PC-9 (cell line): Measurements from ENCODE around the gene CDC42BPA. TPM values are rescaled to one million over a fixed set of nuclear protein-coding genes. Genes with fewer than 3 reads are reported as not detected.

ENCODE experiments used
- BruUV-seq: library from RNA; stranded (reverse); fragments of 400-500 nt; replicated peaks from 2 replicates; lab custom pipeline; 2021; lab: Mats Ljungman, UMichigan
- CTCF ChIA-PET: fragments of 300-600 bp; sonication (Branson Sonifier 250); formaldehyde crosslinking; loops from one replicate; lab custom pipeline; 2022; ENCODE audit warnings: antibody characterized with exemption; lab: Charles Lee
- POLR2A ChIA-PET: fragments of 300-600 bp; sonication (Branson Sonifier 250); formaldehyde crosslinking; loops from one replicate; lab custom pipeline; 2022; ENCODE audit warnings: antibody characterized with exemption; ENCODE audit not compliant: unreplicated experiment; lab: Charles Lee
- DNase-seq, 2 experiments: peaks; one replicate each; pipeline versions ENCODE4 v3.0.0 to v3.0.0-alpha.2; 2015 to 2022; ENCODE audit warnings: mixed read lengths in 1 of 2
- H2AFZ ChIP-seq: fragments of 200-600 bp; sonication (generic); 2 replicates; pipeline ENCODE4 v1.8.1; 2017; ENCODE audit warnings: antibody characterized with exemption
- H3F3A ChIP-seq: fragments of 200-600 bp; sonication (generic); 2 replicates; pipeline ENCODE4 v1.8.1; 2017; ENCODE audit warnings: antibody characterized with exemption, mild to moderate bottlenecking, low read depth; ENCODE audit not compliant: insufficient read depth
- H3K27ac ChIP-seq: fragments of 200-600 bp; sonication (generic); 2 replicates; pipeline ENCODE4 v1.6.1; 2016; ENCODE audit warnings: mixed run types
- H3K27me3 ChIP-seq: fragments of 200-600 bp; sonication (generic); 2 replicates; pipeline ENCODE4 v1.6.1; 2016; ENCODE audit warnings: low read depth, mixed run types; ENCODE audit not compliant: insufficient read depth
- H3K36me3 ChIP-seq: fragments of 200-600 bp; sonication (generic); 2 replicates; pipeline ENCODE4 v1.6.1; 2016; ENCODE audit warnings: low read depth, mixed run types
- H3K4me1 ChIP-seq: fragments of 200-600 bp; sonication (generic); replicated peaks from 2 replicates; pipeline ENCODE4 v1.6.1; 2016; ENCODE audit warnings: mixed run types; ENCODE audit not compliant: insufficient read depth
- H3K4me2 ChIP-seq: fragments of 200-600 bp; sonication (generic); 2 replicates; pipeline ENCODE4 v1.6.1; 2017; ENCODE audit warnings: mixed run types
- H3K4me3 ChIP-seq: fragments of 200-600 bp; sonication (generic); 2 replicates; pipeline ENCODE4 v1.6.1; 2016; ENCODE audit warnings: mixed run types
- H3K79me2 ChIP-seq: fragments of 200-600 bp; sonication (generic); 2 replicates; pipeline ENCODE4 v1.6.1; 2017; ENCODE audit warnings: low read depth, mixed run types
- H3K9me2 ChIP-seq: fragments of 200-600 bp; sonication (generic); 2 replicates; pipeline ENCODE4 v1.8.1; 2017; ENCODE audit warnings: mild to moderate bottlenecking; ENCODE audit not compliant: insufficient read depth
- H3K9me3 ChIP-seq: fragments of 200-600 bp; sonication (generic); 2 replicates; pipeline ENCODE4 v1.8.1; 2016; ENCODE audit warnings: low read depth; ENCODE audit not compliant: insufficient read depth
- H4K20me1 ChIP-seq: fragments of 200-600 bp; sonication (generic); 2 replicates; pipeline ENCODE4 v1.8.1; 2017; ENCODE audit not compliant: insufficient read depth
- EZH2 ChIP-seq: fragments of 200-600 bp; sonication (generic); IDR thresholded peaks from 2 replicates; pipeline ENCODE4 v1.8.0; 2017; ENCODE audit warnings: antibody characterized with exemption, low read depth
- intact Hi-C: fragments of 100-400 bp; cut with micrococcal nuclease; formaldehyde crosslinking; loops from one replicate; pipeline ENCODE4 v1.10.0; 2022; ENCODE audit not compliant: unreplicated experiment
- total RNA-seq: library from RNA; stranded (reverse); gene quantifications from 2 replicates; pipeline ENCODE4 v1.2.3, GENCODE V29; 2021
- TF ChIP-seq, protein P1 (sequence below): fragments of 200-600 bp; sonication (generic); conservative IDR thresholded peaks from 2 replicates; pipeline ENCODE4 v1.6.1; 2017; ENCODE audit warnings: mixed run types, antibody characterized with exemption, mild to moderate bottlenecking, moderate library complexity

CDC42BPA gene
- total RNA-seq, 1 experiment from 2014 or later, result 47.5 TPM

DNA sequence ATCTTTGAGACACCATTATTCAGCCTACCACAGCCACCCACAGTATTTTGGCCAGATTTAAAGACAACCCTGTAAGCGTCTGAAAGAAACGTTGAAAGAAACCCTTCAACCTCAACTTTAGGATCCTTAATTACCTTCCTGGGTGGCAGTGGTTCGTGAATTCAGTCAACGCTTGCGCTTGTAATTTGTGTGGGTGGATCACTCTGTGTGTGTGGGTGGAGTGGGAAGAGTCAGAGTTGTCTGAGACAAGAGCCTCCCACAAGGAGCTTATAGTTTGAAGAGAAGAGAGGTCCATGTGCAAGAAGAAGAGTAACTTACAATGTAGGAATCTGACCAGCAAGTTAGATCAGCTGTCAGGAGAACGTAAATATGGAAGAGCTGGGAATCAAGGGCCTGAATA lies 369.8 kb downstream of the CDC42BPA start:
- H3K4me3 ChIP-seq, result no peak overlapping the region
- no peak for TF ChIP-seq EZH2
- TF ChIP-seq, protein P1, sequence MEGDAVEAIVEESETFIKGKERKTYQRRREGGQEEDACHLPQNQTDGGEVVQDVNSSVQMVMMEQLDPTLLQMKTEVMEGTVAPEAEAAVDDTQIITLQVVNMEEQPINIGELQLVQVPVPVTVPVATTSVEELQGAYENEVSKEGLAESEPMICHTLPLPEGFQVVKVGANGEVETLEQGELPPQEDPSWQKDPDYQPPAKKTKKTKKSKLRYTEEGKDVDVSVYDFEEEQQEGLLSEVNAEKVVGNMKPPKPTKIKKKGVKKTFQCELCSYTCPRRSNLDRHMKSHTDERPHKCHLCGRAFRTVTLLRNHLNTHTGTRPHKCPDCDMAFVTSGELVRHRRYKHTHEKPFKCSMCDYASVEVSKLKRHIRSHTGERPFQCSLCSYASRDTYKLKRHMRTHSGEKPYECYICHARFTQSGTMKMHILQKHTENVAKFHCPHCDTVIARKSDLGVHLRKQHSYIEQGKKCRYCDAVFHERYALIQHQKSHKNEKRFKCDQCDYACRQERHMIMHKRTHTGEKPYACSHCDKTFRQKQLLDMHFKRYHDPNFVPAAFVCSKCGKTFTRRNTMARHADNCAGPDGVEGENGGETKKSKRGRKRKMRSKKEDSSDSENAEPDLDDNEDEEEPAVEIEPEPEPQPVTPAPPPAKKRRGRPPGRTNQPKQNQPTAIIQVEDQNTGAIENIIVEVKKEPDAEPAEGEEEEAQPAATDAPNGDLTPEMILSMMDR, result no peak
- 0 out of 2 replicates have a peak, but pooled peaks cover 10% of the 10 kb centered on the region for H3K4me1 ChIP-seq
- BruUV-seq, result no TSS peak
- no peaks in the 10 kb centered on the region for H3K9me3 ChIP-seq
- H3K27me3 ChIP-seq, result no peaks in the 10 kb centered on the region
- CTCF ChIA-PET, result no interaction called here
- H2AFZ ChIP-seq, result no peak overlapping the region
- no peaks in the 10 kb centered on the region for H3K36me3 ChIP-seq
- H3K4me2 ChIP-seq, result no peak overlapping the region
- H3F3A ChIP-seq, result no peaks in the 10 kb centered on the region
- peaks cover 12% of the 10 kb centered on the region for H4K20me1 ChIP-seq
- POLR2A ChIA-PET, result no interaction called here
- no peak overlapping the region for H3K27ac ChIP-seq
- no peaks in the 10 kb centered on the region for H3K9me2 ChIP-seq
- intact Hi-C loops, result no loop called here
- no peak for DNase-seq
- peaks cover 42% of the 10 kb centered on the region for H3K79me2 ChIP-seq

- POLR2A ChIA-PET, result no interaction called here
- intact Hi-C loops, result no loop called here
Observed at GRCh38 chr1:226948051-226948450, 370.2 kb downstream of the CDC42BPA start.

DNA sequence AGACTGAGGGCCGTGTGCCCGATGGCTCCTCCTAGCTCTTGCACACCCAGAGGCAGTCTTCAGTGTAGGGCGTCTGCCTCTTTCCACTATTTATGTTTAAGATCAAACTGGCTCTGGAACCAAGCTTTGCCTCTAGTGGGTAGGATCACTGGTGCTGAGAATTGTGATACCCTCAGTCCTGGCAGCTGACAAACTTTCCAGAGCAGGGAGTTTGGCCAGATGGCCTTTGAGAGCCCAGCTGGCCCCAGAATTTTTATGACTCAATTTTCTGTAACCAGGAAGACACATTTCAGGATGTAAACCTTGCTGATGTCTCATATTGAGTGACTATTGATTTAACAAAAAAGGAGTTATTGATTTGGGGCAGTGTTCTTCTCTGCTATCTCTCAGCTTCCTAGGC lies 371.5 kb downstream of the CDC42BPA start:
- TF ChIP-seq, protein P1, result no peak
- TF ChIP-seq EZH2, result no peak
- H3K4me2 ChIP-seq, result no peak overlapping the region
- no peak overlapping the region for H3K4me3 ChIP-seq
- no peaks in the 10 kb centered on the region for H3K27me3 ChIP-seq
- peaks cover 56% of the 10 kb centered on the region for H3K79me2 ChIP-seq
- H3K36me3 ChIP-seq, result no peaks in the 10 kb centered on the region
- no TSS peak for BruUV-seq
- H3F3A ChIP-seq, result no peaks in the 10 kb centered on the region
- ChIA-PET POLR2A (no interaction called here), CTCF (no interaction called here)
- intact Hi-C loops, result no loop called here
- DNase-seq, result no peak
- H2AFZ ChIP-seq, result no peak overlapping the region
- 0 out of 2 replicates have a peak, but pooled peaks cover 10% of the 10 kb centered on the region for H3K4me1 ChIP-seq
- no peaks in the 10 kb centered on the region for H3K9me2 ChIP-seq
- H4K20me1 ChIP-seq, result peaks cover 10% of the 10 kb centered on the region
- H3K9me3 ChIP-seq, result no peaks in the 10 kb centered on the region
- no peak overlapping the region for H3K27ac ChIP-seq

More at GRCh38 chr1:226948051-226948450, 370.2 kb downstream of the CDC42BPA start:
- Histone ChIP-seq H3K36me3 (no peaks in the 10 kb centered on the region), H3K9me2 (no peaks in the 10 kb centered on the region), H3F3A (no peaks in the 10 kb centered on the region), H3K79me2 (peaks cover 46% of the 10 kb centered on the region), H3K9me3 (no peaks in the 10 kb centered on the region), H3K4me1 (0 out of 2 replicates have a peak, but pooled peaks cover 10% of the 10 kb centered on the region), H3K27ac (no peak overlapping the region), H3K27me3 (no peaks in the 10 kb centered on the region), H3K4me3 (no peak overlapping the region), H2AFZ (no peak overlapping the region), H4K20me1 (peaks cover 12% of the 10 kb centered on the region), H3K4me2 (no peak overlapping the region)
- CTCF ChIA-PET, result no interaction called here
- no peak for DNase-seq
- BruUV-seq, result no TSS peak
- no peak for TF ChIP-seq EZH2
- TF ChIP-seq, protein P1, result no peak
